ENCODE measurements around the gene KLRG1.

- no peak for TF ChIP-seq POLR2A (IDR thresholded peaks at IDR 0.05; ENCODE audit: low read length)
- no peak for TF ChIP-seq GATA1 (IDR thresholded peaks at IDR 0.05; ENCODE audit: low read depth, low read length)
Measured at GRCh38 chr12:9050521-9051157, 61.3 kb downstream of the KLRG1 start.

Measured in erythroblast (primary cell).